Stimulated activated CD8-positive, alpha-beta memory T cell treated with anti-CD3 and anti-CD28 coated beads, Interleukin-15, amount 100 ng/mL, for 1 hour (primary cell): Measurements from ENCODE around the gene ZBTB45.
"Not testable (repeated sequence)": the region's sequence is repeated elsewhere in the genome, so short reads cannot be mapped to it uniquely, and the experiment has no call there.

Experiments used
- DNase-seq: peaks from one replicate; pipeline ENCODE4 v3.0.0-alpha.2; 2020; ENCODE audit warnings: low read depth

ZBTB45 gene

GRCh38 chr19:58474997-58475713, 44.5 kb downstream of the ZBTB45 start:
- DNase-seq: no peak

- no peak for DNase-seq
Measured at GRCh38 chr19:58474291-58474996, 45.2 kb downstream of the ZBTB45 start.

GRCh38 chr19:58473775-58474174, 45.8 kb downstream of the ZBTB45 start:
- no peak for DNase-seq

- DNase-seq: no peak
Measured at GRCh38 chr19:58471736-58472135, 47.9 kb downstream of the ZBTB45 start.

GRCh38 chr19:58470837-58471543, 48.6 kb downstream of the ZBTB45 start:
- not testable (repeated sequence) for DNase-seq

- DNase-seq: no peak
Measured at GRCh38 chr19:58469241-58470013, 50.2 kb downstream of the ZBTB45 start.

GRCh38 chr19:58468216-58468839, 51.3 kb downstream of the ZBTB45 start:
- no peak for DNase-seq

GRCh38 chr19:58466760-58467589, 52.6 kb downstream of the ZBTB45 start, which contains the start of gene ZNF324:
Gene ZNF324, plus strand, starts transcription at chr19:58467080. Its CDS starts 2,106 bp downstream, at chr19:58469186.
- peak; percentile 96 for DNase-seq

- no peak for DNase-seq
Measured at GRCh38 chr19:58466089-58466759, 53.4 kb downstream of the ZBTB45 start.
